A549 (cell line): Measurements from ENCODE around the gene USP2. TPM values are rescaled to one million over a fixed set of nuclear protein-coding genes. Genes with fewer than 3 reads are reported as not detected.

Source experiments
- ATAC-seq, 2 experiments: fragments of 200-7000 bp in 1 of 2; fragments of >200 bp in 1 of 2; cut with Nextera tagmentation in 1 of 2; cut with Tn5 transposase in 1 of 2; 3 replicates each; pipeline versions ENCODE4 v1.8.0 to v1.9.1; 2018 to 2020; ENCODE audit warnings: mild to moderate bottlenecking in 1 of 2, moderate library complexity in 1 of 2
- CTCF ChIA-PET: fragments of 300-600 bp; sonication (Branson Sonifier 250); formaldehyde crosslinking; extraction: SDS; loops from one replicate; lab custom pipeline; 2021; ENCODE audit warnings: antibody characterized with exemption, inconsistent platforms; lab: Yijun Ruan, JAX
- POLR2A ChIA-PET: fragments of 350-600 bp; formaldehyde crosslinking; extraction: SDS; loops from one replicate; lab custom pipeline; 2021; ENCODE audit warnings: antibody characterized with exemption, inconsistent platforms; lab: Yijun Ruan, JAX
- DNase-seq, 2 experiments: peaks; one replicate each; pipeline versions ENCODE4 v3.0.0 to v3.0.0-alpha.2; 2011 to 2016; ENCODE audit warnings: low read depth in 1 of 2, low spot score in 1 of 2
- FAIRE-seq: peaks from 2 replicates; lab custom pipeline; 2011; peaks lifted over from hg19 to GRCh38; lab: Jason Lieb, UNC
- H3K27ac ChIP-seq, 2 experiments: fragments of >200 bp; sonication (Bioruptor Twin); formaldehyde crosslinking; 3 replicates each; pipeline ENCODE4 v1.5.1; 2016 to 2017
- H3K4me1 ChIP-seq: fragments of >200 bp; sonication (Bioruptor Twin); formaldehyde crosslinking; 3 replicates; pipeline ENCODE4 v1.6.1; 2016
- H3K4me2 ChIP-seq: fragments of >200 bp; sonication (Bioruptor Twin); formaldehyde crosslinking; 3 replicates; pipeline ENCODE4 v1.6.1; 2016
- H3K4me3 ChIP-seq: fragments of >200 bp; sonication (Bioruptor Twin); formaldehyde crosslinking; 3 replicates; pipeline ENCODE4 v1.5.1; 2016
- H3K9me3 ChIP-seq: fragments of >200 bp; sonication (Bioruptor Twin); formaldehyde crosslinking; 3 replicates; pipeline ENCODE4 v1.6.1; 2016
- BHLHE40 ChIP-seq: IDR thresholded peaks from 2 replicates; pipeline ENCODE4 v1.6.1; 2012; ENCODE audit warnings: low read depth, low read length, inconsistent platforms
- CBX8 ChIP-seq: fragments of 200-600 bp; sonication (generic); IDR thresholded peaks from 2 replicates; pipeline ENCODE4 v1.6.1; 2016
- CHD4 ChIP-seq: fragments of 200-600 bp; sonication (generic); IDR thresholded peaks from 2 replicates; pipeline ENCODE4 v1.6.1; 2016; ENCODE audit warnings: antibody characterized with exemption, mild to moderate bottlenecking, borderline replicate concordance
- EHF ChIP-seq: fragments of 250-450 bp; sonication (Bioruptor Pico); IDR thresholded peaks from 2 replicates; pipeline ENCODE4 v1.5.0; 2020; ENCODE audit warnings: mild to moderate bottlenecking
- EP300 ChIP-seq, 2 experiments: fragments of >200 bp; sonication (Bioruptor Twin); formaldehyde crosslinking; IDR thresholded peaks; 2 replicates in 1 of 2; 3 replicates in 1 of 2; pipeline ENCODE4 v1.6.1; 2016 to 2017
- FOSB ChIP-seq: fragments of 250-450 bp; sonication (Bioruptor Pico); IDR thresholded peaks from 2 replicates; pipeline ENCODE4 v1.5.0; 2020; ENCODE audit warnings: mild to moderate bottlenecking, moderate library complexity
- FOXS1 ChIP-seq: fragments of 250-450 bp; sonication (Bioruptor Pico); IDR thresholded peaks from 2 replicates; pipeline ENCODE4 v1.5.0; 2020; ENCODE audit warnings: mild to moderate bottlenecking, moderate library complexity
- GATA3 ChIP-seq: IDR thresholded peaks from 2 replicates; pipeline ENCODE4 v1.6.1; 2012; ENCODE audit warnings: borderline replicate concordance
- HEYL ChIP-seq: fragments of 250-450 bp; sonication (Bioruptor Pico); IDR thresholded peaks from 2 replicates; pipeline ENCODE4 v1.8.0; 2021; ENCODE audit warnings: mild to moderate bottlenecking, moderate library complexity
- JUN ChIP-seq, 2 experiments: fragments of >200 bp; sonication (Bioruptor Twin); formaldehyde crosslinking; IDR thresholded peaks; 2 replicates in 1 of 2; 3 replicates in 1 of 2; pipeline ENCODE4 v1.6.1; 2016 to 2017
- KDM1A ChIP-seq: fragments of 200-600 bp; sonication (generic); IDR thresholded peaks from 2 replicates; pipeline ENCODE4 v1.6.1; 2016; ENCODE audit warnings: low read depth, mild to moderate bottlenecking
- MAZ ChIP-seq: fragments of 150-350 bp; IDR thresholded peaks from 2 replicates; pipeline ENCODE4 v1.6.1; 2014; ENCODE audit warnings: antibody characterized with exemption, low read depth, low read length, borderline replicate concordance
- NFE2L2 ChIP-seq: fragments of 150-350 bp; conservative IDR thresholded peaks from 2 replicates; pipeline ENCODE4 v1.6.1; 2014; ENCODE audit warnings: low read length
- POLR2AphosphoS2 ChIP-seq: conservative IDR thresholded peaks from 2 replicates; pipeline ENCODE4 v1.6.1; 2012; ENCODE audit warnings: low read length, improper control_type of control experiment, inconsistent platforms
- RAD21 ChIP-seq, 2 experiments: fragments of >200 bp in 1 of 2; sonication (Bioruptor Twin) in 1 of 2; formaldehyde crosslinking in 1 of 2; IDR thresholded peaks in 1 of 2; conservative IDR thresholded peaks in 1 of 2; 2 replicates in 1 of 2; 3 replicates in 1 of 2; pipeline ENCODE4 v1.6.1; 2012 to 2018; ENCODE audit warnings: inconsistent platforms in 1 of 2
- TFCP2L1 ChIP-seq: fragments of 250-450 bp; sonication (Bioruptor Pico); IDR thresholded peaks from 2 replicates; pipeline ENCODE4 v1.5.0; 2021; ENCODE audit warnings: mild to moderate bottlenecking
- ZC3H11A ChIP-seq: fragments of 450-650 bp; IDR thresholded peaks from 2 replicates; pipeline ENCODE4 v1.6.1; 2014; ENCODE audit warnings: antibody characterized with exemption, mild to moderate bottlenecking
- ZFP36 ChIP-seq: fragments of 450-650 bp; IDR thresholded peaks from 2 replicates; pipeline ENCODE4 v1.6.1; 2014; ENCODE audit warnings: borderline replicate concordance; ENCODE audit not compliant: partially characterized antibody
- WGBS: methylation state at CpG from one replicate; pipeline ENCODE4 v1.1.6; 2017; ENCODE audit errors: missing lambda C conversion rate; 5-methylcytosine and 5-hydroxymethylcytosine counted together
- polyA plus RNA-seq, 4 experiments: library from polyadenylated mRNA; depleted of rRNA in 3 of 4; stranded (reverse); fragments of >200 nt; fragmentation: RNase III in 1 of 4; extraction: RNeasy Plus Mini Kit Qiagen cat#74134 plus additional on column Dnase treatment in 1 of 4; gene quantifications; 2 replicates in 3 of 4; 3 replicates in 1 of 4; pipeline ENCODE4 v1.2.3, GENCODE V29; 2011 to 2017
- TF ChIP-seq, protein P1 (sequence below): fragments of >200 bp; sonication (Bioruptor Twin); formaldehyde crosslinking; IDR thresholded peaks from 3 replicates; pipeline ENCODE4 v1.5.1; 2016
- TF ChIP-seq, protein P2 (sequence below): IDR thresholded peaks from 2 replicates; pipeline ENCODE4 v1.6.1; 2012

USP2 gene
- polyA plus RNA-seq, 2 of the 4 experiments (the other 2 are of a cell fraction): 0.30 to 0.48 TPM

DNA sequence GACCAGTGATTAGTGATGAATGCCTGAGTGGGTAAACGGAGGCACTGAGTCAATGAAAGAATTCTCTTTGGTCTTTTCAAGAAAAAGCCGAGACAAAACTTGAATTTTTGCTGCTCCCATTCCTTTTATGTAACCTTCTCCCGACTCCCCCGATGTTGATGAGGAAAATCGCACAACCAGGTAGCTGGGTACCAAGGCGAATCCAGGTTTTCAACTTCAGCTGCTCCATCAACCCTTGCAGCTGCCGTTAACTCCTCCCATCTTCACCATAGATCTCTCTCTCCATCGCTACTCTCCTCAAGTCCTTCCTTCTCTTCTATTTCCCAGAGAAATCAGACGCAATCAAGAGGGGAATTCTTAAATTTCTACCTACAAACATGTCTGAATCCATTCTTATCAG lies 611 bp upstream of the USP2 start:
- H3K9me3 ChIP-seq: no peaks in the 10 kb centered on the region
- 14% methylated on average over 9 of the region's 9 CpGs for WGBS
- peak overlapping the region; percentile 55 for H3K4me3 ChIP-seq
- H3K27ac ChIP-seq: peak overlapping the region in 1 of 2 experiments; percentile 69; a peak in 3 of 6 replicates
- CTCF ChIA-PET: interaction anchor here (0.9 to 20.0 kb wide), 18 partner anchors 8 to 171 kb away, joined by 3 to 341 read pairs (median 10); no protein-coding TSS in a partner anchor
- POLR2A ChIA-PET: interaction anchor here (1.3 kb wide), 1 partner anchor 21 kb away, joined by 3 read pairs; no protein-coding TSS in a partner anchor
- no peak for ATAC-seq
- no peak for DNase-seq
- peak overlapping the region; percentile 84 for H3K4me2 ChIP-seq
- no peak for FAIRE-seq
- H3K4me1 ChIP-seq: peaks cover 4% of the 10 kb centered on the region; the same call in 1 of the 3 replicates
- TF ChIP-seq FOSB (CRISPR knock-in tag) (no peak), JUN (IDR thresholded peaks at IDR 0.05) (no peak)

DNA sequence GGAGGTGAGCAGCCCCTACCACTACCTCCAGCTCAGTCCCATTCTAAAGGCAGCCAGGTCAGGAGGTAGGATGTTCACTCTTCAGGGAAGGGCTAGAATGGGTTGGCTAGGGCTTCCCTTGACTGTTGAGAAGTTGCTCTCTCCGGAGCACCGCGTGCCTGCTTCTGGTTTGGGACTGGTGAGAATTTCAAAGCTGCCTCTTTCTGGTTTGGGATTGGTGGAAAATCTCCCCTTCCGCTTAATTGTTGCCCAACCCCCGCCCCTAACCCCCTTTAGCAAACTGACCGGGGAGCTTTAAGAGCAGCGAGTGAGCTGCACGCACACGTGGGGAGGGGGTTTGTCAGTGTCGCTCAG lies 686 bp downstream of the USP2 start:
- Histone ChIP-seq H3K9me3 (no peaks in the 10 kb centered on the region), H3K4me2 (peak overlapping the region; percentile 84), H3K4me3 (peak overlapping the region; percentile 55; the same call in 2 of the 3 replicates), H3K27ac (peak overlapping the region in 1 of 2 experiments; percentile 68; a peak in 2 of 6 replicates), H3K4me1 (peaks cover 4% of the 10 kb centered on the region; the same call in 1 of the 3 replicates)
- TF ChIP-seq ZC3H11A: no peak
- TF ChIP-seq, protein P1, sequence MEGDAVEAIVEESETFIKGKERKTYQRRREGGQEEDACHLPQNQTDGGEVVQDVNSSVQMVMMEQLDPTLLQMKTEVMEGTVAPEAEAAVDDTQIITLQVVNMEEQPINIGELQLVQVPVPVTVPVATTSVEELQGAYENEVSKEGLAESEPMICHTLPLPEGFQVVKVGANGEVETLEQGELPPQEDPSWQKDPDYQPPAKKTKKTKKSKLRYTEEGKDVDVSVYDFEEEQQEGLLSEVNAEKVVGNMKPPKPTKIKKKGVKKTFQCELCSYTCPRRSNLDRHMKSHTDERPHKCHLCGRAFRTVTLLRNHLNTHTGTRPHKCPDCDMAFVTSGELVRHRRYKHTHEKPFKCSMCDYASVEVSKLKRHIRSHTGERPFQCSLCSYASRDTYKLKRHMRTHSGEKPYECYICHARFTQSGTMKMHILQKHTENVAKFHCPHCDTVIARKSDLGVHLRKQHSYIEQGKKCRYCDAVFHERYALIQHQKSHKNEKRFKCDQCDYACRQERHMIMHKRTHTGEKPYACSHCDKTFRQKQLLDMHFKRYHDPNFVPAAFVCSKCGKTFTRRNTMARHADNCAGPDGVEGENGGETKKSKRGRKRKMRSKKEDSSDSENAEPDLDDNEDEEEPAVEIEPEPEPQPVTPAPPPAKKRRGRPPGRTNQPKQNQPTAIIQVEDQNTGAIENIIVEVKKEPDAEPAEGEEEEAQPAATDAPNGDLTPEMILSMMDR: no peak
- TF ChIP-seq JUN (IDR thresholded peaks at IDR 0.05): no peak
- TF ChIP-seq EHF: no peak
- no peak for TF ChIP-seq RAD21 (conservative IDR thresholded peaks at IDR 0.05 in 1 of 2, IDR thresholded peaks at IDR 0.05 in 1 of 2)
- no peak for TF ChIP-seq FOXS1 (CRISPR knock-in tag)
- no peak for TF ChIP-seq CBX8
- no peak for TF ChIP-seq CHD4
- TF ChIP-seq KDM1A: no peak
- TF ChIP-seq, protein P2, sequence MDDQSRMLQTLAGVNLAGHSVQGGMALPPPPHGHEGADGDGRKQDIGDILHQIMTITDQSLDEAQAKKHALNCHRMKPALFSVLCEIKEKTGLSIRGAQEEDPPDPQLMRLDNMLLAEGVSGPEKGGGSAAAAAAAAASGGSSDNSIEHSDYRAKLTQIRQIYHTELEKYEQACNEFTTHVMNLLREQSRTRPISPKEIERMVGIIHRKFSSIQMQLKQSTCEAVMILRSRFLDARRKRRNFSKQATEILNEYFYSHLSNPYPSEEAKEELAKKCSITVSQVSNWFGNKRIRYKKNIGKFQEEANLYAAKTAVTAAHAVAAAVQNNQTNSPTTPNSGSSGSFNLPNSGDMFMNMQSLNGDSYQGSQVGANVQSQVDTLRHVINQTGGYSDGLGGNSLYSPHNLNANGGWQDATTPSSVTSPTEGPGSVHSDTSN: no peak
- TF ChIP-seq EP300 (IDR thresholded peaks at IDR 0.05): no peak
- TF ChIP-seq NFE2L2: no peak
- no peak for TF ChIP-seq ZFP36
- TF ChIP-seq POLR2AphosphoS2: no peak
- FAIRE-seq (no peak), ATAC-seq (no peak; a peak in 1 of 6 replicates), DNase-seq (no peak)
- WGBS: 64% methylated on average over 10 of the region's 10 CpGs
- CTCF ChIA-PET: interaction anchor here (0.6 to 20.0 kb wide), 29 partner anchors 10 to 406 kb away, joined by 3 to 341 read pairs (median 5); partner anchors contain the start of gene MFRP
- POLR2A ChIA-PET: interaction anchor here (1.3 to 1.7 kb wide), 2 partner anchors 19 to 94 kb away, joined by 3 to 4 read pairs; no protein-coding TSS in a partner anchor

DNA sequence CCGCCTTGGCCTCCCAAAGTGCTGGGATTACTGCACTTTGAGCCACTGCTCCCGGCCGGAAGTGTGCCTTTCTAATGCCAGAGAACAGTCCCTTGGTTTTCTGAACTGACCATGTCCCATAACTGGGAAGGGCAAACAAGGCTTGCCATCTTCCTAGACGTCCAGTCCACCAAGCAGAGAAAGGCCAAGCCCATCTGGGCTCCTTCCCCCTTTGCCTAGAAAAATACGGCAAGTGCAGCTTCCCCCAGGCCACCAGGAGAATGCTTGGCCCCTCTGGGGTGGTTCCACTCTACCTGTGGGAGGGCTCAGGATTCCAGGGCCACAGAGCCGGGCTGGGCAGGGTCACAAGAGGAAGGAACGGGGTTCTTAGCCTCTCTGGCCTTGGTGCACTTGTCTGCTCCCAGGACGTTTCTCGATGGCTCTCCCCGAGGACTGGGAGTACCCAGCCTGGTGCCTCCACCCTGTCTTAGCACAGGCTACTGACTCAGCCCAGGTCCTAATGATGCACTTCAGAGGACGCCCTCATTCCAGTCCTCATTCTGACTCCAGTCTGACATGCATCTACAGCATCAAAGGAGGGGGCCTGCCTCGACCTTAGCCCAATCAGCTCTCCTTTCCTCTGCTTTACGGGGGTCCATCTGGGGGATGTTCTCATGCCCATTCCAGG lies 1.2 kb downstream of the USP2 start:
- no peak for ATAC-seq

More for the DNA sequence above, 1.2 kb downstream of the USP2 start:
- ChIA-PET CTCF (interaction anchor here (1.2 to 20.0 kb wide), 14 partner anchors 9 to 211 kb away, joined by 3 to 341 read pairs (median 14); partner anchors contain the start of genes C1QTNF5, MFRP and RNF26), POLR2A (interaction anchor here (1.7 kb wide), 1 partner anchor 95 kb away, joined by 4 read pairs; no protein-coding TSS in a partner anchor)
- FAIRE-seq (no peak), DNase-seq (no peak)
- Histone ChIP-seq H3K4me1 (peaks cover 4% of the 10 kb centered on the region; the same call in 1 of the 3 replicates), H3K4me2 (no peak overlapping the region), H3K27ac (no peak overlapping the region), H3K9me3 (no peaks in the 10 kb centered on the region), H3K4me3 (no peak overlapping the region)
- 75% methylated on average over 11 of the region's 13 CpGs for whole genome bisulfite sequencing
- no peak for TF ChIP-seq BHLHE40
- no peak for TF ChIP-seq HEYL
- TF ChIP-seq MAZ: no peak
- TF ChIP-seq TFCP2L1 (CRISPR knock-in tag): no peak
- no peak for TF ChIP-seq CBX8
- no peak for TF ChIP-seq JUN (IDR thresholded peaks at IDR 0.05)
- no peak for TF ChIP-seq GATA3
